ENCODE results near the gene MYCBPAP. TPM values are rescaled to one million over a fixed set of nuclear protein-coding genes. Genes with fewer than 3 reads are reported as not detected.

Gene MYCBPAP
- total and polyA plus RNA-seq, 12 donors = 0.17 to 1.6 (median 0.59) TPM

DNA sequence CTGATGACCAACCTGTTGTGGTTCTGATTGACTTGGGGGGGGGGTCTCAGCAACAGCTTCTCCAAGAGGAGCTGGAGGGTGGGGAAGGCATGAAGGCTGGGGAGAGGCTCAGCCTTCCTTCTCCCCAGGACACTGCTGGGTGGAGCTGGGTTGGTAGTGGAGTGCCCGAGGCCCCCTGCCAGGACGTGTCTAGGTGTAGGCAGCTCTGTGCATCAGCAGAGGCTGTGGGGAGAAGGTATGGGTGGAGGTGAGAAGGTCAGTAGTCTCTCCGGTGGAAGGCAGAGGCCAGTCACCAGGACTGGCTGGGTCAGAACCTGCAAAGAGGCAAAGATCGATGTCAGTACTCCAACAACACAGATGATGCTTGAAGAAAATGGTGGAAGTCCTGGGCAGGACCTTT lies 43.5 kb upstream of the MYCBPAP start:
- DNase-seq (no peak), ATAC-seq (no peak)
- intact Hi-C loops (cut with DNase I) = loop anchor here in 1 of 10 donors (10.0 kb wide), 1 partner anchor 100 kb away; no protein-coding TSS in a partner anchor
- Histone ChIP-seq H3K27me3 (peaks cover 10 to 30% (median 23%) of the 10 kb centered on the region in 7 donors), H3K4me3 (no peak overlapping the region), H3K9me3 (no peaks in the 10 kb centered on the region), H3K27ac (no peak overlapping the region), H3K36me3 (peaks cover 0 to 7% (median 0%) of the 10 kb centered on the region in 9 donors), H3K4me1 (peaks cover 3 to 16% (median 13%) of the 10 kb centered on the region in 9 donors)
- WGBS, 2 donors = 84 to 95% methylated on average over 4 of the region's 4 CpGs
- TF ChIP-seq, protein P1, sequence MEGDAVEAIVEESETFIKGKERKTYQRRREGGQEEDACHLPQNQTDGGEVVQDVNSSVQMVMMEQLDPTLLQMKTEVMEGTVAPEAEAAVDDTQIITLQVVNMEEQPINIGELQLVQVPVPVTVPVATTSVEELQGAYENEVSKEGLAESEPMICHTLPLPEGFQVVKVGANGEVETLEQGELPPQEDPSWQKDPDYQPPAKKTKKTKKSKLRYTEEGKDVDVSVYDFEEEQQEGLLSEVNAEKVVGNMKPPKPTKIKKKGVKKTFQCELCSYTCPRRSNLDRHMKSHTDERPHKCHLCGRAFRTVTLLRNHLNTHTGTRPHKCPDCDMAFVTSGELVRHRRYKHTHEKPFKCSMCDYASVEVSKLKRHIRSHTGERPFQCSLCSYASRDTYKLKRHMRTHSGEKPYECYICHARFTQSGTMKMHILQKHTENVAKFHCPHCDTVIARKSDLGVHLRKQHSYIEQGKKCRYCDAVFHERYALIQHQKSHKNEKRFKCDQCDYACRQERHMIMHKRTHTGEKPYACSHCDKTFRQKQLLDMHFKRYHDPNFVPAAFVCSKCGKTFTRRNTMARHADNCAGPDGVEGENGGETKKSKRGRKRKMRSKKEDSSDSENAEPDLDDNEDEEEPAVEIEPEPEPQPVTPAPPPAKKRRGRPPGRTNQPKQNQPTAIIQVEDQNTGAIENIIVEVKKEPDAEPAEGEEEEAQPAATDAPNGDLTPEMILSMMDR (IDR thresholded peaks at IDR 0.05) = no peak

DNA sequence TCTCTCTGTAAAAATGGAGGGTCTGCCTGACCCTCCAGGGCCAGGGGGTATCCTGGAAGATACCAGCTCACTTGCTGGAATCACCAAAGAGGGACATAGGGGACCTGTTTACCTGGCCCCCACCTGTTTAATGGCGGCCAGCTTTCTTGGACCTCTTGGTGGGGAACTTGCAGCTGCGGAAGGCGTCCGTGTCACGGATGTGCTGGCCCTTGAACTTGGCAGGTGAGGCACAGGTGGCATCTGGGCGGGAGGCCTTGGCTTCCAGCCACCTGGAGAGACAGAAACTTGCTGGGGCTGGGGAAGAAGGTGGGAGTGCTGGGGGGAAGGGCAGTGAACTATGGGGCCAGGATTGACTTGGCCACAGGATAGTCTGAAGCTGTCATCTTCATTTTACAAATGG lies 43.1 kb upstream of the MYCBPAP start:
- intact Hi-C loops (cut with DNase I) = loop anchor here in 1 of 10 donors (10.0 kb wide), 1 partner anchor 100 kb away; no protein-coding TSS in a partner anchor
- no peak overlapping the region for H3K27ac ChIP-seq
- no peaks in the 10 kb centered on the region for H3K9me3 ChIP-seq
- H3K27me3 ChIP-seq = peaks cover 10 to 30% (median 24%) of the 10 kb centered on the region in 7 donors
- H3K36me3 ChIP-seq = peaks cover 0 to 7% (median 0%) of the 10 kb centered on the region in 9 donors
- DNase-seq (no peak), ATAC-seq (no peak)
- peaks cover 3 to 16% (median 13%) of the 10 kb centered on the region in 9 donors for H3K4me1 ChIP-seq
- H3K4me3 ChIP-seq = no peak overlapping the region
- WGBS, 2 donors = 96 to 97% methylated on average over 6 of the region's 6 CpGs
- TF ChIP-seq, protein P1 (IDR thresholded peaks at IDR 0.05) = no peak

DNA sequence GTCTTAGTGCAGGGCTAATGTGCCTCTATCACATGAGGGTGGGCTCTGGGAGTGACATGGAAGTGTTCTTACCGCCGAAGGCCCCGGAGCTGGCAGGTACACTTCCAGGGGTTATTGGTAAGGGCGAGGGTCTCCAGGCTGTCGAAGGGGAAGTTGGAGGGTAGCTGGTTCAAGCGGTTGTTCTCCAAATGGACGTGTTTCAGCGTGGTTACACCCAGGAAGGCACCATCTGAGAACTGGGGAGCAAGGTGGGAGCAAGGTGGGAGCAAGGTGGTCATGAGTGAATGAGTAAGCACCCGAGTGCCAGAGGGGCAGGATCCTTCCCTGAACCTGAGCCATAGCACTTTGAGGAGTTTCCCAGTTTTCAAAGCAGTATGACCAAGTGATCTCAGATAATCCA lies 42.6 kb upstream of the MYCBPAP start:
- WGBS, 2 donors = 97% methylated on average over 9 of the region's 9 CpGs
- no peak for ATAC-seq

DNA sequence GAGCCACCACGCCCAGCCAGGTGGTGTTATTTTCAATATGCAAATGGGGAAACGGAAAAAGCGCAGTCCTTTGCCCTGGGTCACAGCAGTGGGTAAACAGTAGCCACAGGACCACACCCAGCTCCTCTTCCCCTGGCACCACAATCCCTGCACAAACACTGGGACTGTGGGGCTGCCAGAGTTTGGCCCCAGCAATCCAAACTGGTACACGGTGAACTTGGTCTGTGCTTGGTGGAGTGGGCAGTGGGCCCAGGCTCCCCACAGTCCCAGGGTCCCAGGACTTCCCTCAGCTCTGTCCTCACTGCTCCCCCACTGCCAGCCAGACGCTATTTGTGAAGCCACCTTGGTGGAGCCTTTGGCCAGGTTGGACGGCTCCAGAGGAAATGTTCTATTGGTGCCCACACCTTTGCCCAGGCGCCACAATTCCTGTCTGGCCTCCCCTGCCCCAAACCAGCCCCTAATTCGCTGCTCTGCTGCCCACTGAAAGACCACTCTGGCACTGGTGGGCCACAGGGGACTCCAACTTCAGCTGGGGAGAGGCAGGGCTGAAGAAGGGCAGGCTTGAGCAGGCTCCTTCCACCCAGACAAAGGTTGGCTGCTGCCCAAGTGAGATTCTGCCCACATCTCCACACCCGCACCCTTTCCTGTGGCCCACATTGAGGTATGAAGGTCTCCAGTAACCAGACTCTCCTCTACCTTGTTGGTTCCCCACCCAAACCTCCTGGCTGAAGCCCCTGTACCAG lies 41.7 kb upstream of the MYCBPAP start:
- H3K9me3 ChIP-seq = no peaks in the 10 kb centered on the region
- H3K27ac ChIP-seq = no peak overlapping the region
- H3K27me3 ChIP-seq = peaks cover 10 to 30% (median 24%) of the 10 kb centered on the region in 7 donors
- DNase-seq = no peak
- peaks cover 3 to 16% (median 13%) of the 10 kb centered on the region in 9 donors for H3K4me1 ChIP-seq
- ATAC-seq = no peak
- no peak overlapping the region for H3K4me3 ChIP-seq
- WGBS, 2 donors = 88 to 94% methylated on average over 9 of the region's 9 CpGs
- intact Hi-C loops (cut with DNase I) = loop anchor here in 1 of 10 donors (10.0 kb wide), 1 partner anchor 102 kb away; no protein-coding TSS in a partner anchor
- peaks cover 0 to 10% (median 0%) of the 10 kb centered on the region in 9 donors for H3K36me3 ChIP-seq
- TF ChIP-seq, protein P1 (IDR thresholded peaks at IDR 0.05) = no peak

More for the DNA sequence above, 42.6 kb upstream of the MYCBPAP start:
- intact Hi-C loops (cut with DNase I) = loop anchor here in 1 of 10 donors (10.0 kb wide), 1 partner anchor 101 kb away; no protein-coding TSS in a partner anchor
- Histone ChIP-seq H3K27ac (no peak overlapping the region), H3K9me3 (no peaks in the 10 kb centered on the region), H3K36me3 (peaks cover 0 to 7% (median 0%) of the 10 kb centered on the region in 9 donors), H3K4me3 (no peak overlapping the region), H3K27me3 (peaks cover 10 to 30% (median 24%) of the 10 kb centered on the region in 7 donors), H3K4me1 (peaks cover 3 to 16% (median 13%) of the 10 kb centered on the region in 9 donors)
- TF ChIP-seq, protein P1 (IDR thresholded peaks at IDR 0.05) = no peak
- no peak for DNase-seq
